ENCODE data around the gene IPCEF1.

DNA sequence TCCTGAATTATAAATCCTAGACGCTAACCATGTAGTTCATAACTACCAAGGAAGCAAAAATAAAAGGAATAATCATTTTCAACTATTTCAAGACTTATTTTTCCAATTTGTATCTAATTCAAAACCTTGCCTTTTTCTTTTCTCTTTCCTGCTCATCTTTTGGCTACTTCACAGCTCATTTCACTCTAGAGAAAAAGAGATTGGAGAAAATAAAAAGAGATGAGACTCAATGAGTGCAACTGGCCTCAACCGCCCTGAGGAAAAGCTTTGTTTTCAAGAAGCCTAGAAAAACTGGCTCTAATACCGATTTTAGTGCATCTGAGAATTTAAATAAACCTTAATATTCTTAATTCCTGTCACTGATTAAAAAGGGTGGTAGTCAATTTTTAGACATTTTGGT, 36.4 kb downstream of the IPCEF1 start:
- TF ChIP-seq CTCF (IDR thresholded peaks at IDR 0.05) = no peak
- TF ChIP-seq POLR2A (IDR thresholded peaks at IDR 0.05) = no peak
- TF ChIP-seq POLR2AphosphoS5 (IDR thresholded peaks at IDR 0.05; ENCODE audit: insufficient read depth in 1 of 2, low read depth in 1 of 2) = no peak
